IPS DF 6.9 (cell line): ENCODE data around the gene FXYD2.
"Not testable (repeated sequence)": the region's sequence is repeated elsewhere in the genome, so short reads cannot be mapped to it uniquely, and the experiment has no call there.

ENCODE experiments used
- DNase-seq: peaks from one replicate; pipeline ENCODE4 v3.0.0-alpha.2; 2013; ENCODE audit warnings: low read depth, low spot score
- H3K27ac ChIP-seq: one replicate; pipeline ENCODE4 v1.5.1; 2013; ENCODE audit warnings: low read length, control low read depth
- H3K27me3 ChIP-seq: 2 replicates; pipeline ENCODE4 v1.6.1; 2013; ENCODE audit warnings: mild to moderate bottlenecking, low read length; ENCODE audit not compliant: control insufficient read depth, insufficient read depth
- H3K36me3 ChIP-seq: 2 replicates; pipeline ENCODE4 v1.6.1; 2013; ENCODE audit warnings: low read length; ENCODE audit not compliant: control insufficient read depth, insufficient read depth
- H3K4me1 ChIP-seq: 2 replicates; pipeline ENCODE4 v1.6.1; 2013; ENCODE audit warnings: low read length; ENCODE audit not compliant: control insufficient read depth, insufficient read depth
- H3K4me3 ChIP-seq: 2 replicates; pipeline ENCODE4 v1.5.1; 2013; ENCODE audit warnings: mild to moderate bottlenecking, low read length
- H3K9me3 ChIP-seq: 2 replicates; pipeline ENCODE4 v1.6.1; 2013; ENCODE audit warnings: low read length, inconsistent platforms; ENCODE audit not compliant: control insufficient read depth, insufficient read depth
- WGBS: extraction: QIAGEN DNeasy Blood & Tissue Kit; methylation state at CpG from one replicate; pipeline ENCODE4 v1.1.7; 2013; ENCODE audit warnings: mixed read lengths, missing lambda C conversion rate; ENCODE audit not compliant: insufficient read length, insufficient coverage; 5-methylcytosine and 5-hydroxymethylcytosine counted together

Gene FXYD2

GRCh38 chr11:117810056-117810451 is 14.5 kb downstream of the FXYD2 start:
- 100% methylated on average over 2 of the region's 12 CpGs for WGBS
- not testable (repeated sequence) for H3K27me3 ChIP-seq, DNase-seq, H3K9me3 ChIP-seq, H3K27ac ChIP-seq, H3K4me3 ChIP-seq, H3K36me3 ChIP-seq, H3K4me1 ChIP-seq

- no peaks in the 10 kb centered on the region for H3K9me3 ChIP-seq
- H3K27me3 ChIP-seq: no peaks in the 10 kb centered on the region
- no peaks in the 10 kb centered on the region for H3K36me3 ChIP-seq
- DNase-seq: no peak
- WGBS: 100% methylated on average over 2 of the region's 22 CpGs
- H3K27ac ChIP-seq: no peak overlapping the region
- no peak overlapping the region for H3K4me3 ChIP-seq
- H3K4me1 ChIP-seq: peaks cover 5% of the 10 kb centered on the region
Measured at GRCh38 chr11:117809236-117810055, 15.1 kb downstream of the FXYD2 start.

- H3K27ac ChIP-seq: no peak overlapping the region
- no CpG with 5 or more reads among the region's 12 CpGs for WGBS
- no peaks in the 10 kb centered on the region for H3K36me3 ChIP-seq
- H3K9me3 ChIP-seq: no peaks in the 10 kb centered on the region
- H3K4me1 ChIP-seq: peaks cover 2% of the 10 kb centered on the region
- H3K27me3 ChIP-seq: no peaks in the 10 kb centered on the region
- no peak overlapping the region for H3K4me3 ChIP-seq
- DNase-seq: no peak
Measured at GRCh38 chr11:117808784-117809183, 15.8 kb downstream of the FXYD2 start.

GRCh38 chr11:117807482-117808327 is 16.8 kb downstream of the FXYD2 start:
- H3K9me3 ChIP-seq: no peaks in the 10 kb centered on the region
- peaks cover 2% of the 10 kb centered on the region for H3K4me1 ChIP-seq
- no peak for DNase-seq
- WGBS: no CpG with 5 or more reads among the region's 22 CpGs
- no peak overlapping the region for H3K4me3 ChIP-seq
- no peaks in the 10 kb centered on the region for H3K36me3 ChIP-seq
- no peak overlapping the region for H3K27ac ChIP-seq
- no peaks in the 10 kb centered on the region for H3K27me3 ChIP-seq

GRCh38 chr11:117806846-117807245 is 17.7 kb downstream of the FXYD2 start:
- H3K9me3 ChIP-seq: no peaks in the 10 kb centered on the region
- no CpG with 5 or more reads among the region's 5 CpGs for WGBS
- H3K27me3 ChIP-seq: no peaks in the 10 kb centered on the region
- H3K4me3 ChIP-seq: no peak overlapping the region
- H3K27ac ChIP-seq: no peak overlapping the region
- no peak for DNase-seq
- H3K36me3 ChIP-seq: no peaks in the 10 kb centered on the region
- H3K4me1 ChIP-seq: peaks cover 2% of the 10 kb centered on the region

- Histone ChIP-seq H3K4me3 (no peak overlapping the region), H3K4me1 (peaks cover 2% of the 10 kb centered on the region), H3K9me3 (no peaks in the 10 kb centered on the region), H3K27me3 (no peaks in the 10 kb centered on the region), H3K27ac (no peak overlapping the region), H3K36me3 (no peaks in the 10 kb centered on the region)
- no peak for DNase-seq
- no CpG with 5 or more reads among the region's 1 CpG for WGBS
Measured at GRCh38 chr11:117805045-117805444, 19.5 kb downstream of the FXYD2 start.

GRCh38 chr11:117803896-117804295 is 20.6 kb downstream of the FXYD2 start:
- no peaks in the 10 kb centered on the region for H3K4me1 ChIP-seq
- no CpG with 5 or more reads among the region's 8 CpGs for WGBS
- no peaks in the 10 kb centered on the region for H3K36me3 ChIP-seq
- DNase-seq: no peak
- no peak overlapping the region for H3K27ac ChIP-seq
- H3K27me3 ChIP-seq: no peaks in the 10 kb centered on the region
- no peak overlapping the region for H3K4me3 ChIP-seq
- no peaks in the 10 kb centered on the region for H3K9me3 ChIP-seq

GRCh38 chr11:117799634-117800033 is 24.9 kb downstream of the FXYD2 start:
- H3K27me3 ChIP-seq: peaks cover 30% of the 10 kb centered on the region
- no peaks in the 10 kb centered on the region for H3K9me3 ChIP-seq
- no peak overlapping the region for H3K27ac ChIP-seq
- H3K4me3 ChIP-seq: no peak overlapping the region
- no peaks in the 10 kb centered on the region for H3K36me3 ChIP-seq
- no CpG with 5 or more reads among the region's 5 CpGs for WGBS
- 0 out of 2 replicates have a peak, but pooled peaks cover 3% of the 10 kb centered on the region for H3K4me1 ChIP-seq
- no peak for DNase-seq

- Histone ChIP-seq H3K4me3 (peak within 1 kb of the TSS; percentile 33; the same call in 1 of the 2 replicates), H3K36me3 (no peaks in the 10 kb centered on the region), H3K4me1 (0 out of 2 replicates have a peak, but pooled peaks cover 3% of the 10 kb centered on the region), H3K27me3 (peaks cover 33% of the 10 kb centered on the region), H3K27ac (no peak within 1 kb of the TSS), H3K9me3 (no peaks in the 10 kb centered on the region)
- no peak for DNase-seq
- no CpG with 5 or more reads among the region's 66 CpGs for WGBS
Measured at GRCh38 chr11:117796872-117797529, 27.5 kb downstream of the FXYD2 start, which contains the start of gene DSCAML1. DSCAML1 (minus strand) TSS chr11:117797216; CDS start chr11:117797079, 137 bp downstream.

GRCh38 chr11:117796456-117796871 is 28.1 kb downstream of the FXYD2 start:
- 0 out of 2 replicates have a peak, but pooled peaks cover 3% of the 10 kb centered on the region for H3K4me1 ChIP-seq
- H3K27ac ChIP-seq: no peak overlapping the region
- peaks cover 33% of the 10 kb centered on the region for H3K27me3 ChIP-seq
- H3K36me3 ChIP-seq: no peaks in the 10 kb centered on the region
- H3K4me3 ChIP-seq: peak overlapping the region; percentile 33; the same call in 1 of the 2 replicates
- no peak for DNase-seq
- no CpG with 5 or more reads among the region's 35 CpGs for WGBS
- no peaks in the 10 kb centered on the region for H3K9me3 ChIP-seq
